HepG2 (cell line): ENCODE measurements around the gene PPFIA4. TPM values are rescaled to one million over a fixed set of nuclear protein-coding genes. Genes with fewer than 3 reads are reported as not detected.

Experiments used
- ATAC-seq: fragments of 200-7000 bp; cut with Tn5 transposase; 3 replicates; pipeline ENCODE4 v1.9.1; 2020; ENCODE audit warnings: mild to moderate bottlenecking, moderate library complexity
- BruUV-seq: library from RNA; stranded (reverse); fragments of 400-500 nt; replicated peaks from 2 replicates; lab custom pipeline; 2021; lab: Mats Ljungman, UMichigan
- CTCF ChIA-PET: fragments of 300-600 bp; formaldehyde crosslinking; extraction: SDS; loops from one replicate; lab custom pipeline; 2021; ENCODE audit warnings: low total read pairs, inconsistent platforms, low intra/inter-chr PET ratio; lab: Yijun Ruan, JAX
- POLR2A ChIA-PET: fragments of 350-600 bp; sonication (Branson Sonifier 250); formaldehyde crosslinking; loops from one replicate; lab custom pipeline; 2020; ENCODE audit warnings: antibody characterized with exemption, inconsistent platforms; lab: Yijun Ruan, JAX
- DNase-seq: peaks from one replicate; pipeline ENCODE4 v3.0.0-alpha.2; 2015; ENCODE audit warnings: low spot score
- FAIRE-seq: peaks from 3 replicates; lab custom pipeline; 2011; peaks lifted over from hg19 to GRCh38; lab: Jason Lieb, UNC
- H2AFZ ChIP-seq: one replicate; pipeline ENCODE4 v1.6.1; 2011; ENCODE audit warnings: low read length, inconsistent platforms
- H3K27ac ChIP-seq: fragments of 300-600 bp; 3 replicates; pipeline ENCODE4 v1.8.0; 2011; ENCODE audit warnings: mixed run types, mild to moderate bottlenecking, mixed read lengths, low read length, inconsistent platforms; ENCODE audit not compliant: insufficient read depth; ENCODE audit errors: extremely low read length
- H3K27me3 ChIP-seq, 2 experiments: fragments of 200-600 bp in 1 of 2; 2 replicates in 1 of 2; 3 replicates in 1 of 2; pipeline versions ENCODE4 v1.6.0 to v1.8.0; 2011; ENCODE audit warnings: low read length in 2 of 2, mild to moderate bottlenecking in 2 of 2, moderate library complexity in 2 of 2, inconsistent platforms in 1 of 2; ENCODE audit not compliant: insufficient read depth in 2 of 2, control insufficient read depth in 1 of 2
- H3K36me3 ChIP-seq, 2 experiments: fragments of 200-600 bp in 1 of 2; replicated peaks in 1 of 2; 2 replicates in 1 of 2; 3 replicates in 1 of 2; pipeline versions ENCODE4 v1.5.1 to v1.8.0; 2011; ENCODE audit warnings: low read length in 2 of 2, inconsistent platforms in 1 of 2; ENCODE audit not compliant: insufficient read depth in 2 of 2, control insufficient read depth in 1 of 2
- H3K4me1 ChIP-seq: 2 replicates; pipeline ENCODE4 v1.5.1; 2012; ENCODE audit warnings: low read length, inconsistent platforms; ENCODE audit not compliant: insufficient read depth
- H3K4me2 ChIP-seq: 2 replicates; pipeline ENCODE4 v1.6.0; 2011; ENCODE audit warnings: low read depth, low read length, inconsistent platforms
- H3K4me3 ChIP-seq, 3 experiments: fragments of 200-600 bp in 1 of 3; sonication (generic), shearing (Covaris generic) in 1 of 3; replicated peaks in 1 of 3; 2 replicates each; pipeline ENCODE4 v1.5.1; 2011 to 2016; ENCODE audit warnings: low read length in 3 of 3, inconsistent platforms in 2 of 3, low read depth in 2 of 3, mild to moderate bottlenecking in 2 of 3, control low read depth in 1 of 3, mixed read lengths in 1 of 3; ENCODE audit not compliant: insufficient read depth in 1 of 3
- H3K79me2 ChIP-seq: one replicate; pipeline ENCODE4 v1.6.1; 2011; ENCODE audit warnings: low read length, inconsistent platforms; ENCODE audit not compliant: insufficient read depth
- H3K9ac ChIP-seq: 2 replicates; pipeline ENCODE4 v1.6.0; 2011; ENCODE audit warnings: mild to moderate bottlenecking, low read depth, low read length, inconsistent platforms; ENCODE audit not compliant: insufficient read depth
- H3K9me3 ChIP-seq: 2 replicates; pipeline ENCODE4 v1.5.1; 2012; ENCODE audit warnings: mild to moderate bottlenecking, low read length
- H4K20me1 ChIP-seq: 2 replicates; pipeline ENCODE4 v1.6.0; 2011; ENCODE audit warnings: inconsistent platforms, mild to moderate bottlenecking, low read length, moderate library complexity; ENCODE audit not compliant: insufficient read depth
- EP300 ChIP-seq, 3 experiments: sonication (generic) in 1 of 3; formaldehyde crosslinking in 1 of 3; IDR thresholded peaks; 2 replicates each; pipeline versions ENCODE4 v1.5.1 to v1.6.1; 2011 to 2020; ENCODE audit warnings: low read depth in 2 of 3, low read length in 2 of 3, borderline replicate concordance in 1 of 3, improper control_type of control experiment in 1 of 3, mild to moderate bottlenecking in 1 of 3, missing genetic modification reagents in 1 of 3, moderate library complexity in 1 of 3
- ESRRA ChIP-seq: sonication (generic); formaldehyde crosslinking; IDR thresholded peaks from 2 replicates; pipeline ENCODE4 v1.5.1; 2020; ENCODE audit warnings: mild to moderate bottlenecking, low read depth, missing genetic modification reagents
- FOXA3 ChIP-seq: IDR thresholded peaks from 2 replicates; pipeline ENCODE4 v1.6.1; 2016; ENCODE audit warnings: missing genetic modification reagents, missing compliant biosample characterization
- FOXK1 ChIP-seq: sonication (generic); formaldehyde crosslinking; IDR thresholded peaks from 2 replicates; pipeline ENCODE4 v1.4.0; 2020; ENCODE audit warnings: low read depth, missing genetic modification reagents, borderline replicate concordance
- HMG20A ChIP-seq: IDR thresholded peaks from 2 replicates; pipeline ENCODE4 v1.6.1; 2016; ENCODE audit warnings: borderline replicate concordance
- HMG20B ChIP-seq: conservative IDR thresholded peaks from 2 replicates; pipeline ENCODE4 v1.6.1; 2016; ENCODE audit warnings: missing genetic modification reagents, missing compliant biosample characterization
- HNF4G ChIP-seq, 2 experiments: sonication (generic) in 1 of 2; formaldehyde crosslinking in 1 of 2; IDR thresholded peaks; 2 replicates each; pipeline versions ENCODE4 v1.4.0 to v1.6.1; 2011 to 2020; ENCODE audit warnings: borderline replicate concordance in 2 of 2, low read depth in 2 of 2, mild to moderate bottlenecking in 2 of 2, low read length in 1 of 2, missing genetic modification reagents in 1 of 2, moderate library complexity in 1 of 2
- JDP2 ChIP-seq: sonication (generic); formaldehyde crosslinking; IDR thresholded peaks from 2 replicates; pipeline ENCODE4 v1.8.1; 2022; ENCODE audit warnings: missing genetic modification reagents, borderline replicate concordance
- MEIS1 ChIP-seq: sonication (generic); formaldehyde crosslinking; IDR thresholded peaks from 2 replicates; pipeline ENCODE4 v1.9.0; 2021; ENCODE audit warnings: mild to moderate bottlenecking, missing genetic modification reagents, moderate library complexity, borderline replicate concordance
- MTA3 ChIP-seq: sonication (generic); formaldehyde crosslinking; IDR thresholded peaks from 2 replicates; pipeline ENCODE4 v1.4.0; 2020; ENCODE audit warnings: missing genetic modification reagents
- NCOA1 ChIP-seq: sonication (generic); formaldehyde crosslinking; IDR thresholded peaks from 2 replicates; pipeline ENCODE4 v1.9.0; 2021; ENCODE audit warnings: missing genetic modification reagents
- PAX8 ChIP-seq: sonication (generic); formaldehyde crosslinking; IDR thresholded peaks from 2 replicates; pipeline ENCODE4 v1.8.0; 2022; ENCODE audit warnings: mild to moderate bottlenecking, missing genetic modification reagents, borderline replicate concordance
- PAXIP1 ChIP-seq: sonication (generic); formaldehyde crosslinking; conservative IDR thresholded peaks from 2 replicates; pipeline ENCODE4 v1.4.0; 2020; ENCODE audit warnings: mild to moderate bottlenecking, missing genetic modification reagents, moderate library complexity
- SAP130 ChIP-seq: IDR thresholded peaks from 2 replicates; pipeline ENCODE4 v1.6.1; 2016; ENCODE audit warnings: low read depth
- SOX5 ChIP-seq: IDR thresholded peaks from 2 replicates; pipeline ENCODE4 v1.6.1; 2016; ENCODE audit warnings: borderline replicate concordance
- SOX6 ChIP-seq, 2 experiments: fragments of 450-650 bp in 1 of 2; sonication (generic) in 1 of 2; formaldehyde crosslinking in 1 of 2; IDR thresholded peaks; 2 replicates each; pipeline versions ENCODE4 v1.4.0 to v1.6.1; 2017 to 2020; ENCODE audit warnings: antibody characterized with exemption in 1 of 2, mild to moderate bottlenecking in 1 of 2, missing genetic modification reagents in 1 of 2
- ZNF143 ChIP-seq: sonication (generic); formaldehyde crosslinking; IDR thresholded peaks from 2 replicates; pipeline ENCODE4 v1.4.0; 2020; ENCODE audit warnings: missing genetic modification reagents
- ZNF20 ChIP-seq: sonication (generic); formaldehyde crosslinking; IDR thresholded peaks from 2 replicates; pipeline ENCODE4 v1.4.0; 2020; ENCODE audit warnings: mild to moderate bottlenecking, moderate library complexity, missing genetic modification reagents
- ZNF333 ChIP-seq: sonication (generic); formaldehyde crosslinking; IDR thresholded peaks from 2 replicates; pipeline ENCODE4 v1.4.0; 2020; ENCODE audit warnings: mild to moderate bottlenecking, missing genetic modification reagents, borderline replicate concordance
- ZNF510 ChIP-seq: sonication (generic); formaldehyde crosslinking; IDR thresholded peaks from 2 replicates; pipeline ENCODE4 v1.4.0; 2020; ENCODE audit warnings: low read depth, mild to moderate bottlenecking, missing genetic modification reagents
- ZNF567 ChIP-seq: sonication (generic); formaldehyde crosslinking; IDR thresholded peaks from 2 replicates; pipeline ENCODE4 v1.8.1; 2023; ENCODE audit warnings: mild to moderate bottlenecking, missing genetic modification reagents, borderline replicate concordance
- ZNF850 ChIP-seq: sonication (generic); formaldehyde crosslinking; conservative IDR thresholded peaks from 2 replicates; pipeline ENCODE4 v1.9.0; 2021; ENCODE audit warnings: mild to moderate bottlenecking, missing genetic modification reagents
- WGBS: methylation state at CpG from one replicate; pipeline ENCODE4 v1.1.6; 2017; ENCODE audit warnings: low lambda C conversion rate; 5-methylcytosine and 5-hydroxymethylcytosine counted together
- in situ Hi-C: cut with HindIII; loops from 2 replicates; pipeline ENCODE4 v1.10.0; 2017; ENCODE audit warnings: low pct_unique_long_range_greater_than_20kb; ENCODE audit not compliant: extremely low pct_ligation_motif_present
- intact Hi-C: fragments of 100-400 bp; cut with micrococcal nuclease; formaldehyde crosslinking; loops from one replicate; pipeline ENCODE4 v1.10.0; 2022; ENCODE audit not compliant: unreplicated experiment
- polyA plus RNA-seq, 8 experiments: library from polyadenylated mRNA; depleted of rRNA in 3 of 8; stranded (reverse) in 7 of 8; unstranded in 1 of 8; fragments of >200 nt; fragmentation: Illumina TruSeq in 4 of 8; extraction: Trizol in 4 of 8; gene quantifications; 2 replicates each; pipeline versions ENCODE4 v1.2.1 to v1.2.3, GENCODE V29; 2011 to 2016; ENCODE audit warnings: low read depth in 4 of 8, missing spikeins in 1 of 8, mixed read lengths in 1 of 8; ENCODE audit not compliant: insufficient read depth in 1 of 8
- total RNA-seq, 5 experiments: library from RNA; depleted of rRNA; stranded (reverse); fragments of >200 nt; fragmentation: Illumina TruSeq; extraction: Trizol; gene quantifications; 2 replicates each; pipeline ENCODE4 v1.2.3, GENCODE V29; 2016; ENCODE audit warnings: low read depth in 1 of 5

PPFIA4 gene
- total and polyA plus RNA-seq, 2 of the 13 experiments (the other 11 are each of a cell fraction or from before 2014, with no cell fraction given): 6.4 TPM; not detected in 1

GRCh38 chr1:203001986-203002385 is 24.3 kb upstream of the PPFIA4 start:
- intact Hi-C loops: loop anchor here (10.0 kb wide), 1 partner anchor 657 kb away; the partner anchor contains the start of genes PPP1R12B and UBE2T
- no TSS peak for BruUV-seq
- H3K36me3 ChIP-seq: no peaks in the 10 kb centered on the region
- peaks cover 0 to 3% of the 10 kb centered on the region in 2 experiments; a peak in 2 of 5 replicates for H3K27me3 ChIP-seq
- no peaks in the 10 kb centered on the region for H3K79me2 ChIP-seq
- ATAC-seq: no peak
- H3K4me1 ChIP-seq: peaks cover 38% of the 10 kb centered on the region
- no peaks in the 10 kb centered on the region for H3K9me3 ChIP-seq
- H3K9ac ChIP-seq: peak overlapping the region; percentile 15; the same call in 1 of the 2 replicates
- no peak overlapping the region for H2AFZ ChIP-seq
- in situ Hi-C loops: no loop called here
- no peak for FAIRE-seq
- no peaks in the 10 kb centered on the region for H4K20me1 ChIP-seq
- ChIA-PET CTCF (no interaction called here), POLR2A (no interaction called here)
- no peak overlapping the region for H3K27ac ChIP-seq
- no peak overlapping the region for H3K4me3 ChIP-seq
- 25% methylated on average over 9 of the region's 9 CpGs for WGBS
- peak overlapping the region; percentile 39; the same call in 1 of the 2 replicates for H3K4me2 ChIP-seq
- peak; percentile 62 for DNase-seq
- TF ChIP-seq ZNF850 (CRISPR knock-in tag) (no peak), ZNF333 (CRISPR knock-in tag) (no peak), MEIS1 (CRISPR knock-in tag) (no peak), HNF4G (IDR thresholded peaks at IDR 0.05; ENCODE audit: borderline replicate concordance, low read depth, low read length) (peak; percentile 74), HNF4G (CRISPR knock-in tag; IDR thresholded peaks at IDR 0.05; ENCODE audit: borderline replicate concordance, low read depth) (no peak), FOXA3 (CRISPR knock-in tag) (peak; percentile 31; the same call in 1 of the 2 replicates), SOX6 (IDR thresholded peaks at IDR 0.05) (no peak), SOX6 (CRISPR knock-in tag; IDR thresholded peaks at IDR 0.05) (peak; percentile 78), HMG20B (CRISPR knock-in tag) (no peak), ZNF510 (CRISPR knock-in tag) (no peak), ZNF20 (CRISPR knock-in tag) (no peak), ZNF143 (CRISPR knock-in tag) (no peak), HMG20A (CRISPR knock-in tag) (no peak), JDP2 (CRISPR knock-in tag) (no peak), NCOA1 (CRISPR knock-in tag) (no peak), ZNF567 (CRISPR knock-in tag) (no peak), PAXIP1 (CRISPR knock-in tag) (0 out of 2 replicates have a peak, but pooled peaks have one; percentile 37), SAP130 (peak; percentile 26; the same call in 1 of the 2 replicates), FOXK1 (no peak), PAX8 (no peak), SOX5 (CRISPR knock-in tag) (peak; percentile 44; the same call in 1 of the 2 replicates), EP300 (IDR thresholded peaks at IDR 0.05; ENCODE audit: low read depth in 2 of 2, low read length in 2 of 2) (no peak), EP300 (CRISPR knock-in tag; IDR thresholded peaks at IDR 0.05; ENCODE audit: borderline replicate concordance) (no peak), MTA3 (CRISPR knock-in tag) (no peak), ESRRA (CRISPR knock-in tag) (peak; percentile 99)
